Measurements from ENCODE around the gene COL16A1.

Gene COL16A1

GRCh38 chr1:31703431-31704270 lies at the start of gene COL16A1:
TSS of gene COL16A1 (minus strand) at chr1:31704017. CDS start at chr1:31702193, 1,824 bp downstream.
- no peak for DNase-seq (ENCODE audit: low read depth in 2 of 2)

- no peak for DNase-seq (ENCODE audit: low read depth in 2 of 2)
Measured at GRCh38 chr1:31752952-31753475, 49.2 kb upstream of the COL16A1 start.

- DNase-seq (ENCODE audit: low read depth in 2 of 2): no peak
Measured at GRCh38 chr1:31752258-31752657, 48.4 kb upstream of the COL16A1 start.

- no peak for DNase-seq (ENCODE audit: low read depth in 2 of 2)
Measured at GRCh38 chr1:31751822-31752241, 48.0 kb upstream of the COL16A1 start.

GRCh38 chr1:31750858-31751510 lies 47.2 kb upstream of the COL16A1 start:
- DNase-seq (ENCODE audit: low read depth in 2 of 2): no peak

GRCh38 chr1:31749785-31750735 lies 46.2 kb upstream of the COL16A1 start:
- no peak for DNase-seq (ENCODE audit: low read depth in 2 of 2)

GRCh38 chr1:31748365-31748764 lies 44.5 kb upstream of the COL16A1 start:
- no peak for DNase-seq (ENCODE audit: low read depth in 2 of 2)

GRCh38 chr1:31747304-31747703 lies 43.5 kb upstream of the COL16A1 start:
- DNase-seq (ENCODE audit: low read depth in 2 of 2): no peak

GRCh38 chr1:31746687-31747086 lies 42.9 kb upstream of the COL16A1 start:
- no peak for DNase-seq (ENCODE audit: low read depth in 2 of 2)

GRCh38 chr1:31745946-31746670 lies 42.3 kb upstream of the COL16A1 start:
- no peak for DNase-seq (ENCODE audit: low read depth in 2 of 2)

GRCh38 chr1:31745096-31745945 lies 41.5 kb upstream of the COL16A1 start:
- no peak for DNase-seq (ENCODE audit: low read depth in 2 of 2)

GRCh38 chr1:31744165-31744888 lies 40.5 kb upstream of the COL16A1 start:
- DNase-seq (ENCODE audit: low read depth in 2 of 2): no peak

GRCh38 chr1:31742462-31743212 lies 38.8 kb upstream of the COL16A1 start:
- no peak for DNase-seq (ENCODE audit: low read depth in 2 of 2)

GRCh38 chr1:31739346-31739745 lies 35.5 kb upstream of the COL16A1 start:
- no peak for DNase-seq (ENCODE audit: low read depth in 2 of 2)

- DNase-seq (ENCODE audit: low read depth in 2 of 2): no peak
Measured at GRCh38 chr1:31736675-31737074, 32.9 kb upstream of the COL16A1 start.

- DNase-seq (ENCODE audit: low read depth in 2 of 2): no peak
Measured at GRCh38 chr1:31735571-31735970, 31.8 kb upstream of the COL16A1 start.

- no peak for DNase-seq (ENCODE audit: low read depth in 2 of 2)
Measured at GRCh38 chr1:31734582-31735107, 30.8 kb upstream of the COL16A1 start.

Measured in stimulated activated CD4-positive, alpha-beta T cell treated with anti-CD3 and anti-CD28 coated beads, Interleukin-1b, Interleukin-23, amount 100 ng/mL, for 1 hour (primary cell).